HG03565 (cell line): Measurements from ENCODE around the gene ZMYND11.

Experiments
- ATAC-seq: cut with Tn5 transposase; IDR thresholded peaks from one replicate; pipeline ENCODE4 v1.9.1; 2021; ENCODE audit warnings: mild to moderate bottlenecking, moderate library complexity; ENCODE audit not compliant: unreplicated experiment

ZMYND11 gene

GRCh38 chr10:190216-190615 lies 55.0 kb downstream of the ZMYND11 start:
- ATAC-seq: no peak

DNA sequence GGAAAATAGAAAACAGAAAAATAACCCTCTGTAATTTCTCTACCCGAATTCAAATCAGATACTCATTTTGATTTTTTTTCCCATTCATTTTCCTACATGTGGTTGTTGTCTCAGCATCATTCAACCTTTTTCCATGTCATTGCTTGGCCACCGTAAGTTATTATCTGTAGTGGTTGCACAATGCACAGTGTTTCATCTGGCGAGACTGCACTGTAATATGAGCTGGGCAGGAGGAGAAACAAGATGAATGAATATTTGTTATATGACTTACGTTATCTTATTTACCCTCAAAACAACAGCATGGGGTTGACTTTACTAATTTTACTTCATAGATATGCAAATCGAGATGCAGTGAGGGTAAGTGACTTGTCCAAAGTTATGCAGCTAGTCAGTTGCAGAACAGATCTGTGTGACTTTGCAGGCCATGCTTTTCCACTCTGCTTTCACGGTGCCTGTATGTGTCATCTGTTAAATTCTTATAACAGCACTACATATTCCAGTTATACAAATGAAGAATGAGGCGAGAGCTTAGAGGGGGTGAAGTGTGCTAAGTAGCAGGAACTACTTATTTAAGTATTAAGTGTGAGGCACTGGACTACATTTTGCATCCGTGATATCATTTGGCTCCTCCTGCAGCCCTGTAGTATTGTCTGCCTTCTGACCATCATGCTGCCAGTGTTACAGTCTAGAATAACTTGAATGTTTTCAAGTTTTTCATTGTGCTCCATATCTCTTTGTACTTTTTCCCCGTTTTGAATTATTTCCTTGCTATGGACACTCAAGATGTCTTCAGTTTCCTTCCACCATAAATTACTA lies 56.7 kb downstream of the ZMYND11 start:
- ATAC-seq: no peak

GRCh38 chr10:194281-194680 lies 59.0 kb downstream of the ZMYND11 start:
- ATAC-seq: no peak

- no peak for ATAC-seq
These were observed 65.2 kb downstream of the ZMYND11 start for GRCh38 chr10:200405-200804.

DNA sequence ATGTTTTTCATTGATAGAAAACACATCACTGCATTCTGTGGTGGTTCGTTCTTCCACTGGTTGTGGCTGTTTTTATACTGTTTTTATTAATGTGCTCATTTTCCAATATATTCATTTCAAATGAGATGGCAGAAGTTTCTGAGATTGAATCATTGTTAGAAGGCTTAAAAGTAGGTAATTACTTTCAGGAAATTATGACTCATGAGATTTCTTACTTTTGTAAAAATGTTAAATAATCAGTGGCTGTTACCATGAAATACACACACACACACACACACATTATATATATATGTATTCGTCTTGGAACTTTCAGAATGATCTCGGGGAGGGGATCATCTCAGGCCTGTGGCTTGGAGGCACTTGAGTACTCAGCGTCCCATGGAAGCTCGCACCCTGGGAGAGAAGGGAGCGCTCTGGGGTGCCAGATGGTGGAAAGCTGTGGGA lies 66.1 kb downstream of the ZMYND11 start:
- ATAC-seq: no peak

- ATAC-seq: no peak
These were observed 73.4 kb downstream of the ZMYND11 start for GRCh38 chr10:208616-209015.

DNA sequence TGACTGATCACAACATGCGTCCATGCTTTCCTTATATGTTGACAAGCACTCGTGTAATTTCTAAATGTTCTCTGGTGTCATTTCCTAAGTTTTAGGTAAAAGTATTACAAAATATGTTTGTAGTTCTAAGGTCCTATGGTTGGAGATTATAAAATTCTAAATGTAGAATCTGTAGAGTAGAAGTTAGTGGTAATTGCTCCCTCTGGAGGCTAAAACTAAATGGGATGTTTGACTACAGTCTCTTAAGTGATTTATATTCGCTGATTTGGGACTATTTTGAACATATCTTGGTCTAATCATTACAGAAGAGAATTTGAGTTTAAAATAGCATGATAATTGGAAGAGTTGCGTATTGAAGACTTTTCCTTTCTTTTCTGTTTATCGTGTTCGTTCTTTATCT lies 74.1 kb downstream of the ZMYND11 start:
- ATAC-seq: no peak

GRCh38 chr10:210297-210696 lies 75.0 kb downstream of the ZMYND11 start:
- no peak for ATAC-seq

GRCh38 chr10:215444-215843 lies 80.2 kb downstream of the ZMYND11 start:
- ATAC-seq: no peak

DNA sequence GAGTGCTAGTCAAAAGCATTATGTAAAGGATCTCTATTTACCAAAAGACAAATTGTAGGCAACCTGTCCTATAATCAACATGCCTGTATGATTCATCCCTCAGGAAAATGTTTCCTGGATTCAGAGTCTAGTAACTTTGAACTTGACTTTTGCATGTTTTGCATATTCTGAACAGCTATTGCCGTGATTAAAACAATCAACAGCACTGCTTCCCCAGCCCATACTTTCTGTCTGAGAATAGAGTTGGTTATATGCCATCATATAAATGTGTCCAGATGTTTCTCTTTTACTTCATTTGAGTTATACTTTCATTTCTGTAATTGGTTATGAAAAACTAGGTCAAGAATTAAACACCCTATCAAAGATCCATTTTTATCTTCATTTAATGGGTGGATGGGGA lies 83.5 kb downstream of the ZMYND11 start:
- ATAC-seq: no peak

DNA sequence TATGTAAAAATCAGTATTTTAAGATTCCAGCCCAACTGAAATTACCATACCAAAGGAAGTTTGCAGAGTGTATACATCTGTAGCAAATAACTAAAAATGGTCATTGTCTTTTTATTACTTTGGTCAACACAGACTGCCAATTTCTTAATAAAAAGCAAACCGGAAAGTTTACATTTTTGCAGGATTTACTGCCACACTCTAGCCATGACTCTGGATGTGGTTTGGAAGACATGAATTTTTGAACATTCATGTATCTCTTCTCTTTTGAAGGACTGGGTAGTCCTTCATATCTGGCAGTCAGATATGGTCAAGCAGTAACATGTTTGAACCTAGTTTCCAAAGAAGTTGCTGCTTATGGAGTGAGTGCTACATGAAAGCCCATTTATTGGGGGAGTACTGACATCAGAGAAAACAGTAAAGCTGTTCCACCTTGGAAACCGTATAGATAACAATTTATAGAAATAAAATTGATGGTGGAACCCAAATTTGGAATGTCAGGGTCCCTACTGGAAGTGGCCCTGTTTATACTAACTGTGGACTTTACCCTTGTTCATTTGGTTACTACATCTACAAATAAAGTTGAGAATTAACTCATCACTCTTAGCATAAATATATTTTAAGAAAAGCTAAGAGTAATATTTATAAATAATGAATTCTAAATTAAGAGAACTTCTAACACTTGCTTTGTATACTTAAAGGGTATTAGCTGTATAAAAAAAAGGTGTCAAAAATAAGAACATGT lies 84.6 kb downstream of the ZMYND11 start:
- ATAC-seq: no peak

DNA sequence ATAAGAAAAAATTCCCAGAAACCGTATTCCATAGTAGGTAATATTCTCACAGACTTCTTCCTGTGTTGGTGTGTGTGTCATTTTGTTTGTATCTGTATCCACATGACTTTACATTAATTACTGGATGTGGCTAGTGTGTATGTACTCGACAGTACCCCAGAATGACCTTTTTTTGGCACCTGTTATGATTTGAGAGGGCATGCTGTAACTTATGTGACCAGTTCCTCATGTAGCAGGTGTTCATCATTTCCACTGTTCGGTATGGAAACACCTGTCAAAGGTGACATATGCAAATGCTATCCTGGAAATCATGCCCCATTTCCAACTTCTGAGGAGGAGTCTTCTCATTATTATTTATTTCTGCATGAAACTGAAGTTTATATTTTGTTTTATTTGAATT lies 89.3 kb downstream of the ZMYND11 start:
- no peak for ATAC-seq

GRCh38 chr10:226018-226417 lies 90.8 kb downstream of the ZMYND11 start:
- no peak for ATAC-seq

DNA sequence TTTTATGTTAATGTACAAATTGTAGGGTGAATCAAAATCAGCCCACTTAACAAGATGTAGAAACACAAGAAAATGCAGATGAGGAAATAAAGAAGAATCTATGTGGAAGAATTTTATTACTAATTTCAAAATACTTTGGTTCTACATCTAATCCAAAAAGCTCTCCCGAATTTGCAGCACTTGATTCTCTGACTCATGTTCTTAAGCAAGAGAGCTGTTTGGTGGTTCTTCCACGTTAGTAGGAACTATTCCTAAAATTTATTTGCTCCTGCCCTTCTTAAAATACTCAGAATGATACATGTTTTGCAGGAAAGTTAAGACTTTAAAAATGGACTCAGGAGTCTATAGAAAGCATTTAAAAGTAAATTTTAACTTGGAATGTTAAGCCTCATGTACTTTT lies 91.8 kb downstream of the ZMYND11 start:
- no peak for ATAC-seq

- no peak for ATAC-seq
These were observed 93.1 kb downstream of the ZMYND11 start for GRCh38 chr10:228366-228765.

DNA sequence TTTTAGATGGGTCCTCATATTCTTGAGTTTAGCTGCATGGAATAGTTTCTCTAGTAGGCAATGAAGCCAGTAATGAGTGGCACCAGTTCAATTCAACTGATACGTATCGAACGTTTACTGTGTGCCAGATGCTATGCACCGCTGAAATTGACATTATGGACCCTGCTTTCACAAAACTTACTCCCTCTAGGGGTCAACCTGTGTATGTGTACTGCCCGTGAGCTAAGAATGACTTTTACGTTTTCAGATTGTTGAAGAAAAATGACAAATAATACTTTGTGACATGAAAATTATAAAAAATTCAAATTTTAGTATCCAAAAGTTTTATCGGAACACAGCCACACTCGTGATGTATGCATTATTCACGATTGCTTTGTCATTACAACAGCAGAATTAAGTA lies 95.5 kb downstream of the ZMYND11 start:
- ATAC-seq: no peak

DNA sequence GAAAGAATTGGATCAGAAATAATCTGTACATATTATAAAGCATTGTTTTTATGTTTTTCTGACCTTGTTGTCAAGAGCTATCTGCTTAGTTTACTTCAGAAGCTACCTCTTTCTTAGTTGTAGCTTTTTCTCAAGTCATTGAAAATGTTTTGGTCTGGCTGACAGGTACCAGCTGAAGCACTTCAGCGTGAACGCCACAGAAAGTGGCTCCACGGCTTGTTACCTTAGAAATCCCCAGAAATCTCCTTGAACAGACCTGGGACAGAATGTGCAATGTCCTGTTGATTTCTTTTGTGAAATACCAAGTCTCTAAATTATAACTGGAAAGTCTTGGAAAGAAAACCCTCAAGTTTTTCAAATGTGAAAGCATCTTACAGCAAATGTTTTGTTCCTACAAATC lies 96.8 kb downstream of the ZMYND11 start:
- no peak for ATAC-seq

GRCh38 chr10:232878-233277 lies 97.6 kb downstream of the ZMYND11 start:
- ATAC-seq: no peak

DNA sequence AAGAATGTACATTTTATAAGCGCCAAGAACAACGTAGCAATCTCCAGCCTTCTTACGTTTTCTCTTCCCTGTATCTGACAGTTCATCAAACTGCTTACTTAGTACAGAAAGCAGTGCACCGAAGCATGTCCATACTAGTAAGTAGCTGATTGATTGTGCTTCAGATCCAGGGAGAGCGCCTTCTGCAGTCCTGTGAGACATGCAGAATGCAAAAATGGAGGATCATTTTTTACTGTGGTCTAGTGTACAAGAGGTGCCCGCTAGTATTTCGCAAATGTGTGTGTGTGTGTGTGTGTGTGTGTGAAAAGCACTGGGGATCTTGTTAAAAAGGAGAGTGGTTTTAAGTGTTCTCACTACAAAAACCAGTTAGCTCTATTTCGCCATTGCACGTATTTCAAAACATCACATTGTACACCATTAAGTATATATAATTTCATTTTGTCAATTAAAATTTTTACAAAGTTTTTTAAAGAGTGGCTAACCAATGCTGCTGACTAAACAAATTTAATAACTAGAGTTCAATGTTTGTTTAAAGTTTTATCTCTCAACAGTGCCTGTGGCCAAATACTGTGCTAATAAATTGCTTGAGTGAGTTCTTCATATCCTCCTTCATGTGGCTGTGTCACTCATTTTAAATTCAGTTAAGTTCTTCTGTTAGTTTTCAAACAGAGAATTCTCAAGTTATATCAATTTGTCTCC lies 99.6 kb downstream of the ZMYND11 start:
- no peak for ATAC-seq

DNA sequence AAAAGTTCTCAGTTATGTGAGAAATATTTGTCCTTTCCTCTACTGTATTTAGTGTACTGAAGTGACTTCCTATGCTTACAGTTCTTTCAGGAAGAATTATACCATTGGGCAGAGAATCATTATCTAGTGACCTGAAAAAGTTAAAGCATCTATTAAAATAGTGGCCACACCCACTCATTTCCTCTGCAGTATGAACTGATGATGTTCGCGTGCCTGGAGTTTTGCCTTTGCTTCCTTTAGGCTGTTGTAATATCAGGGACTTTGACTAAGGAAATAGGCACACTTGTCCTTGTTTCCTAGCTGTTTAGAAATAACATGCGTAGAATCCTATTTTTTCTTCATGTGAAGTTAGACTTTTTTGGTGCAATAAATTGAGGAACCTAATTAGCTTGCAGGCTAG lies 100.7 kb downstream of the ZMYND11 start:
- ATAC-seq: no peak

- no peak for ATAC-seq
These were observed 103.9 kb downstream of the ZMYND11 start for GRCh38 chr10:239109-239508.

DNA sequence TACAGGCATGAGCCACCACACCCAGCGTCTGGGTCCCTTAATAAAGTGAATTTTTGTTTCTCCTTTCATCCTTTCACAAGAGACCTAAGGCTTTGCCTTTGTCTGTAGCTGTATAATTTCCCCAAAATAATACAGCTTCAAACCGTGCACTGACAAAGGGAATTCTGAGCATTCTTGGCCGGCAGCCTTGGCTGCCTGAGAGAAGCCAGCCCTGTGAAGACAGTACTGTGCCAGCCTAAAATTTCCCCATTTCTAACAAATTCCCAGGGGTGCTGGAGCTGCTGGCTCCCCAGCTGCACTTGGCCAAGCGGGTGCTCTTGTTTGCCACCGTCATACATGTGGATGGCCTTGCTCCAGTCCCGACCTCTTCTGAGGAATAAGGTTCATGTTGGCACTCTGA lies 106.2 kb downstream of the ZMYND11 start:
- no peak for ATAC-seq
